Loucy (cell line): ENCODE measurements around the gene WFDC12.

Experiments used
- H2AFZ ChIP-seq: fragments of 200-600 bp; sonication (generic); 2 replicates; pipeline ENCODE4 v1.6.0; 2016; ENCODE audit warnings: antibody characterized with exemption, mild to moderate bottlenecking, low read length, moderate library complexity
- H3F3A ChIP-seq: fragments of 200-600 bp; 2 replicates; pipeline ENCODE4 v1.6.0; 2016; ENCODE audit warnings: antibody characterized with exemption, low read depth, mild to moderate bottlenecking
- H3K27me3 ChIP-seq: fragments of 200-600 bp; sonication (generic); 2 replicates; pipeline ENCODE4 v1.6.1; 2014; ENCODE audit warnings: low read length, mild to moderate bottlenecking; ENCODE audit not compliant: insufficient read depth, poor library complexity, severe bottlenecking
- H3K36me3 ChIP-seq: fragments of 200-600 bp; sonication (generic); 2 replicates; pipeline ENCODE4 v1.6.1; 2016; ENCODE audit warnings: low read length; ENCODE audit not compliant: insufficient read depth
- H3K4me1 ChIP-seq: fragments of 200-600 bp; sonication (generic); 2 replicates; pipeline ENCODE4 v1.5.1; 2014; ENCODE audit warnings: low read length, mild to moderate bottlenecking; ENCODE audit not compliant: insufficient read depth, poor library complexity, severe bottlenecking
- H3K4me2 ChIP-seq: fragments of 200-600 bp; sonication (generic); 2 replicates; pipeline ENCODE4 v1.6.0; 2014; ENCODE audit warnings: antibody characterized with exemption, low read length, low read depth, mild to moderate bottlenecking; ENCODE audit not compliant: poor library complexity, severe bottlenecking
- H3K4me3 ChIP-seq: fragments of 200-600 bp; sonication (generic); 2 replicates; pipeline ENCODE4 v1.5.1; 2014; ENCODE audit warnings: low read length, mild to moderate bottlenecking, mixed read lengths; ENCODE audit not compliant: poor library complexity, severe bottlenecking
- H3K79me2 ChIP-seq: fragments of 200-600 bp; sonication (generic); 2 replicates; pipeline ENCODE4 v1.6.1; 2014; ENCODE audit warnings: low read length; ENCODE audit not compliant: insufficient read depth
- H3K9ac ChIP-seq: fragments of 200-600 bp; sonication (generic); 2 replicates; pipeline ENCODE4 v1.6.0; 2014; ENCODE audit warnings: mild to moderate bottlenecking, low read depth, low read length, moderate library complexity; ENCODE audit not compliant: poor library complexity, severe bottlenecking
- H3K9me2 ChIP-seq: fragments of 200-600 bp; sonication (generic); replicated peaks from 2 replicates; pipeline ENCODE4 v1.6.1; 2016; ENCODE audit warnings: low read depth, low read length, mixed read lengths
- H3K9me3 ChIP-seq: fragments of 200-600 bp; sonication (generic); 2 replicates; pipeline ENCODE4 v1.6.1; 2014; ENCODE audit warnings: mild to moderate bottlenecking, antibody characterized with exemption, low read length, low read depth; ENCODE audit not compliant: insufficient read depth
- H4K20me1 ChIP-seq: fragments of 200-600 bp; sonication (generic); 2 replicates; pipeline ENCODE4 v1.6.0; 2014; ENCODE audit warnings: antibody characterized with exemption, low read length, mild to moderate bottlenecking; ENCODE audit not compliant: insufficient read depth, poor library complexity, severe bottlenecking
- EZH2phosphoT487 ChIP-seq: fragments of 200-600 bp; IDR thresholded peaks from 2 replicates; pipeline ENCODE4 v1.6.1; 2018; ENCODE audit warnings: antibody characterized with exemption, mild to moderate bottlenecking, moderate library complexity, borderline replicate concordance
- TF ChIP-seq, protein P1 (sequence below): fragments of 200-600 bp; sonication (generic); conservative IDR thresholded peaks from 2 replicates; pipeline ENCODE4 v1.5.1; 2014; ENCODE audit warnings: mild to moderate bottlenecking, antibody characterized with exemption, low read length

Gene WFDC12

DNA sequence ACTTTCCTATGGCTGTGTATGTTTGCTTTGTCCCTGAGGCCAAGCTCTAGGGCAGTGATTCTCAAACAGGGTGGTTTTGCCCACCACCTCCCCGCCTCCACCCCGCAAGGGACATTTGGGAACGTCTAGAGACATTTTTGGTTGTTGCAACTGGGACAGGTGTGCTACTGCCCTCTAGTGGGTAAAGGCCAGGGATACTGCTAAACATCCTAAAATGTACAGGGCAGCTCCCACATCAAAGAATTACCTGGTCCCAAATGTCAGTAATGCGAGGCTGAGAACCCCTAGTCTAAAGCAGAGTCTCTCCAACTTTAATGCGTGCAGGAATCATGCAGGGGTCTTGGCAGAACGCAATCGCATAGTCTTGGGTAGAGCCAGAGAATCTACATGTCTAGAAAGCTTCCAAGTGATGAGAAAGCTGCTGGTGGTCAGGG lies 28.4 kb downstream of the WFDC12 start:
- Histone ChIP-seq H3K36me3 (no peaks in the 10 kb centered on the region), H2AFZ (peak overlapping the region; percentile 66), H3K4me3 (no peak overlapping the region), H3K4me2 (no peak overlapping the region), H3K79me2 (no peaks in the 10 kb centered on the region), H3K9me3 (no peaks in the 10 kb centered on the region), H3F3A (no peaks in the 10 kb centered on the region), H3K9me2 (no peaks in the 10 kb centered on the region), H3K27me3 (no peaks in the 10 kb centered on the region), H4K20me1 (no peaks in the 10 kb centered on the region), H3K9ac (no peak overlapping the region), H3K4me1 (peaks cover 16% of the 10 kb centered on the region)
- no peak for TF ChIP-seq EZH2phosphoT487
- TF ChIP-seq, protein P1, sequence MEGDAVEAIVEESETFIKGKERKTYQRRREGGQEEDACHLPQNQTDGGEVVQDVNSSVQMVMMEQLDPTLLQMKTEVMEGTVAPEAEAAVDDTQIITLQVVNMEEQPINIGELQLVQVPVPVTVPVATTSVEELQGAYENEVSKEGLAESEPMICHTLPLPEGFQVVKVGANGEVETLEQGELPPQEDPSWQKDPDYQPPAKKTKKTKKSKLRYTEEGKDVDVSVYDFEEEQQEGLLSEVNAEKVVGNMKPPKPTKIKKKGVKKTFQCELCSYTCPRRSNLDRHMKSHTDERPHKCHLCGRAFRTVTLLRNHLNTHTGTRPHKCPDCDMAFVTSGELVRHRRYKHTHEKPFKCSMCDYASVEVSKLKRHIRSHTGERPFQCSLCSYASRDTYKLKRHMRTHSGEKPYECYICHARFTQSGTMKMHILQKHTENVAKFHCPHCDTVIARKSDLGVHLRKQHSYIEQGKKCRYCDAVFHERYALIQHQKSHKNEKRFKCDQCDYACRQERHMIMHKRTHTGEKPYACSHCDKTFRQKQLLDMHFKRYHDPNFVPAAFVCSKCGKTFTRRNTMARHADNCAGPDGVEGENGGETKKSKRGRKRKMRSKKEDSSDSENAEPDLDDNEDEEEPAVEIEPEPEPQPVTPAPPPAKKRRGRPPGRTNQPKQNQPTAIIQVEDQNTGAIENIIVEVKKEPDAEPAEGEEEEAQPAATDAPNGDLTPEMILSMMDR = peak; percentile 87

DNA sequence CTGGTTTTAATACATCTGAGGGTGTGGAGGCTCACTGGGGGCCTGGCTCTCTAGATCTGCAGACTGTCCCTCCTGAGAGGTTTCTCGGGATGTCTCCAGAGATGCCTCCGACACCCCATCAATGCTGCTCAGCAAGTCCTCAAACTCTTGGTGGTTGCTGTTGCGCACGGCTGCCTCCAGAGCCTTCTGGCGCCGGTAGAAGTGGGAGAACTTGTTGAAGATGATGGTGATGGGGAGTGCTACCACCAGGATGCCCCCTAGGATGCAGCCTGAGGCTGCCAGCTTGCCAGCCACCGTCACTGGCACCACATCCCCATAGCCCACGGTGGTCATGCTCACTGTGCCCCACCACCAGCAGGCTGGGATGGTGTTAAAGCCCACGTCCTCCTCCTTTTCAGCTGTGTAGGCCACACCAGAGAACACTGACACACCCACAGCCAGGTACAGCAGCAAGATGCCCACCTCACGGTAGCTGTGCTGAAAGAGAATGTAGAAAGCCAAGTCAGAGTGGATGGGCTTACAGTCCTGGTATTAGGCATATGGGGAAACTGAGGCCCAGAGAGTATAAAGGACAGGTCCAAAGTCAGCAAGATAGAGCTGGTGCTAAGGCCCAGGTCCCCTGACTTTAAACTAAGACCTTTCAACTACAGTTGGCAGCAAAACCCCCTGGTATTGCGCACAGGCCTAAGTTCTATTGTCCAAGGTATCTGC lies 29.2 kb downstream of the WFDC12 start:
- Histone ChIP-seq H3F3A (no peaks in the 10 kb centered on the region), H3K4me3 (no peak overlapping the region), H3K9me3 (no peaks in the 10 kb centered on the region), H3K4me1 (peaks cover 16% of the 10 kb centered on the region), H2AFZ (peak overlapping the region; percentile 66), H4K20me1 (no peaks in the 10 kb centered on the region), H3K27me3 (no peaks in the 10 kb centered on the region), H3K79me2 (no peaks in the 10 kb centered on the region), H3K36me3 (no peaks in the 10 kb centered on the region), H3K9ac (no peak overlapping the region), H3K4me2 (no peak overlapping the region), H3K9me2 (no peaks in the 10 kb centered on the region)
- no peak for TF ChIP-seq EZH2phosphoT487
- TF ChIP-seq, protein P1 = no peak

DNA sequence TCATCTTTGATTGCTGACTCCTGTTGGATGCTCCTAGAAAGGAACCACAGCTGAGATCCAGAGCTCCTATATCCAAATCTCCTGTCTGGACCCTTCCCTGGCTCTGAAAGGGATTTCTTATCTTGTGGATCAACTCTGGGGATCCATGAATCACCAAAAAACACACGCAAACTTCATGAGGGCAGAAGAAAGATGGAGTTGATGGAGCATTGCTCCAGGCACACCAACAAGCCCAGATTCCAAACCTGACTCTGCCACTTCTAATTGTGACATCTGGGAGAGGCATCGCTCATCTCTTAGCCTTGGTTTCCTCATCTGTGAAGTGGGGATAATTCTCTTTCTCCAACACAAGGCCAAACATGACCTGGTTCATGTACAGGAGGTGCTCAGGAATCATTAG lies 30.1 kb downstream of the WFDC12 start:
- Histone ChIP-seq H3K4me3 (no peak overlapping the region), H2AFZ (no peak overlapping the region), H4K20me1 (no peaks in the 10 kb centered on the region), H3K4me2 (no peak overlapping the region), H3K79me2 (no peaks in the 10 kb centered on the region), H3K4me1 (peaks cover 16% of the 10 kb centered on the region), H3K9ac (no peak overlapping the region), H3K9me2 (no peaks in the 10 kb centered on the region), H3K9me3 (no peaks in the 10 kb centered on the region), H3K27me3 (no peaks in the 10 kb centered on the region), H3K36me3 (no peaks in the 10 kb centered on the region), H3F3A (no peaks in the 10 kb centered on the region)
- TF ChIP-seq, protein P1 = no peak
- TF ChIP-seq EZH2phosphoT487 = no peak
